ENCODE measurements around the gene IFT122.

DNA sequence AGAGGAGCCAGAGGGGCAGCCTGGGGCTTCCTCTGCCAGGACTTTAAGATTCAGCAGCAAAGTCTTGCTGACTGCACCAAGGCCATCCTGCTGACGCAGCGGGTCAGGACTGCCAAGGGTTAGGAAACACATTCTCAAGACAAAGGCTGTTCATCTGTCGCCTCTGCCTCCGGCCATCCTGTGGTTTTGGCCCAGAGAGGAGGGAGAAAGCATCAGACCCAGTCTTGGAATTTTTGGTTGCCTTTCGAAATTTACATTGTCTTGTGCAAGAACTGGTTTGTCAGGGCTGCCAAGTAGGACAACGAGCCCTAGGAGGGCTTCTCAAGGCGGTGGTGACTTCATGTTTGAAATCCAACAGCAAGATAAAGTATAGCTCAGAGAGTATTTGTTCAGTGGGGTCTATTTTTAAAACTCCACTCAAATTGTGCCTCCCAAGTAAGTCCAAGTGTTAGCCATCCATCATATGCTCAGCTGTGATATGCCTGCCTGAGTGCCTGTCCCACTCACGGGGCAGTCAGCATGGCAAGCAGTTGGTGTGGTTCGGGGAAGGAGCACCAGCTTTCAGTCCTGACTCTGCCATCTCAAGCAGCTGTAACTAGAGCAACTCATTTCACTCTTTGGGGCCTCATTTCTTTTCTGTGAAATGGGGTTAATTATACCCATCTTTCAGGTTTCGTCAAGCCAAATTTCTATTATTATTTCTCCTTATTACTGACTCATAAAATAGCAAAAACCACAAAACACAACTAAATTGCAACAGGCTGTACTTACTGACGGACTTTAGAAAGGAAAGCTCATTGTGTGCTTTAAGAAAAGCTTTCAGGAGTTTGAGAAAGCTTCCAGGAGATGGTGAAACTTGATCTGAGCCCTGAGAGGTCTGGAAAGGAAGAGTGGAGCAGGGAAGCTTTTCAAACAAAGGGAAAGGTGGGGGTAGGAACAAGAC lies 46.0 kb downstream of the IFT122 start:
- peak; percentile 30 to 85 (median 69) for TF ChIP-seq POLR2AphosphoS5 (IDR thresholded peaks at IDR 0.05)
- TF ChIP-seq, protein P1, sequence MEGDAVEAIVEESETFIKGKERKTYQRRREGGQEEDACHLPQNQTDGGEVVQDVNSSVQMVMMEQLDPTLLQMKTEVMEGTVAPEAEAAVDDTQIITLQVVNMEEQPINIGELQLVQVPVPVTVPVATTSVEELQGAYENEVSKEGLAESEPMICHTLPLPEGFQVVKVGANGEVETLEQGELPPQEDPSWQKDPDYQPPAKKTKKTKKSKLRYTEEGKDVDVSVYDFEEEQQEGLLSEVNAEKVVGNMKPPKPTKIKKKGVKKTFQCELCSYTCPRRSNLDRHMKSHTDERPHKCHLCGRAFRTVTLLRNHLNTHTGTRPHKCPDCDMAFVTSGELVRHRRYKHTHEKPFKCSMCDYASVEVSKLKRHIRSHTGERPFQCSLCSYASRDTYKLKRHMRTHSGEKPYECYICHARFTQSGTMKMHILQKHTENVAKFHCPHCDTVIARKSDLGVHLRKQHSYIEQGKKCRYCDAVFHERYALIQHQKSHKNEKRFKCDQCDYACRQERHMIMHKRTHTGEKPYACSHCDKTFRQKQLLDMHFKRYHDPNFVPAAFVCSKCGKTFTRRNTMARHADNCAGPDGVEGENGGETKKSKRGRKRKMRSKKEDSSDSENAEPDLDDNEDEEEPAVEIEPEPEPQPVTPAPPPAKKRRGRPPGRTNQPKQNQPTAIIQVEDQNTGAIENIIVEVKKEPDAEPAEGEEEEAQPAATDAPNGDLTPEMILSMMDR (IDR thresholded peaks at IDR 0.05 in 8 of 11, conservative IDR thresholded peaks at IDR 0.05 in 3 of 11) = no peak

Data from spleen (tissue), 7 donors.